Left hindlimb (tissue), 1 donor: ENCODE measurements around the gene TGM6.
"Not testable (repeated sequence)": the region's sequence is repeated elsewhere in the genome, so short reads cannot be mapped to it uniquely, and the experiment has no call there.

Experiments
- DNase-seq: peaks from one replicate; pipeline ENCODE4 v3.0.0-alpha.2; 2018

The TGM6 gene

GRCh38 chr20:2400290-2400689 is 19.6 kb downstream of the TGM6 start:
- no peak for DNase-seq

GRCh38 chr20:2401527-2401926 is 20.8 kb downstream of the TGM6 start:
- DNase-seq: no peak

- no peak for DNase-seq
Measured at GRCh38 chr20:2402271-2402980, 21.7 kb downstream of the TGM6 start.

- DNase-seq: no peak
Measured at GRCh38 chr20:2403291-2404052, 22.8 kb downstream of the TGM6 start.

- DNase-seq: no peak
Measured at GRCh38 chr20:2405693-2406065, 25.0 kb downstream of the TGM6 start.

- not testable (repeated sequence) for DNase-seq
Measured at GRCh38 chr20:2407355-2407754, 26.7 kb downstream of the TGM6 start.

- DNase-seq: no peak
Measured at GRCh38 chr20:2408111-2408510, 27.4 kb downstream of the TGM6 start.

- DNase-seq: no peak
Measured at GRCh38 chr20:2416541-2417212, 36.0 kb downstream of the TGM6 start.

- DNase-seq: no peak
Measured at GRCh38 chr20:2417213-2417541, 36.5 kb downstream of the TGM6 start.

GRCh38 chr20:2418388-2418787 is 37.7 kb downstream of the TGM6 start:
- DNase-seq: no peak

GRCh38 chr20:2420510-2420909 is 39.8 kb downstream of the TGM6 start:
- no peak for DNase-seq

GRCh38 chr20:2421247-2421646 is 40.5 kb downstream of the TGM6 start:
- DNase-seq: no peak

- no peak for DNase-seq
Measured at GRCh38 chr20:2429051-2429450, 48.4 kb downstream of the TGM6 start.

- DNase-seq: no peak
Measured at GRCh38 chr20:2430538-2430937, 49.8 kb downstream of the TGM6 start.

- no peak for DNase-seq
Measured at GRCh38 chr20:2431185-2431584, 50.5 kb downstream of the TGM6 start.

GRCh38 chr20:2446845-2447244 is 66.1 kb downstream of the TGM6 start:
- DNase-seq: no peak

- DNase-seq: no peak
Measured at GRCh38 chr20:2449386-2449785, 68.7 kb downstream of the TGM6 start.

GRCh38 chr20:2451422-2451821 is 70.7 kb downstream of the TGM6 start:
- DNase-seq: no peak

GRCh38 chr20:2451939-2452732 is 71.4 kb downstream of the TGM6 start:
- DNase-seq: peak; percentile 69

- no peak for DNase-seq
Measured at GRCh38 chr20:2453792-2454191, 73.1 kb downstream of the TGM6 start.

- DNase-seq: no peak
Measured at GRCh38 chr20:2455771-2456497, 75.2 kb downstream of the TGM6 start.

- no peak for DNase-seq
Measured at GRCh38 chr20:2458919-2459499, 78.3 kb downstream of the TGM6 start.
